Activated B cell treated with CpG ODN at 0.5 μM for 24 hours (primary cell): Measurements from ENCODE around the gene LAMA5. TPM values are rescaled to one million over a fixed set of nuclear protein-coding genes. Genes with fewer than 3 reads are reported as not detected.
A peak's percentile ranks its signal among the peaks of the same experiment; 100 is the strongest.

Experiments used
- ATAC-seq: fragments of 200-7000 bp; cut with Tn5 transposase; one replicate; pipeline ENCODE4 v1.10.0; 2021; ENCODE audit warnings: low read depth, mild to moderate bottlenecking, moderate library complexity
- CTCF ChIA-PET: fragments of 350-600 bp; sonication (Branson Sonifier 250); formaldehyde crosslinking; loops from one replicate; lab custom pipeline; 2021; ENCODE audit warnings: antibody characterized with exemption; lab: Charles Lee
- POLR2A ChIA-PET: fragments of 350-600 bp; sonication (Branson Sonifier 250); formaldehyde crosslinking; loops from one replicate; lab custom pipeline; 2021; ENCODE audit warnings: antibody characterized with exemption; lab: Charles Lee
- DNase-seq: peaks from one replicate; pipeline ENCODE4 v3.0.0; 2022
- H3K27ac Mint-ChIP-seq: one replicate; pipeline ENCODE4 v1.8.0; 2020; ENCODE audit warnings: mixed read lengths
- H3K27me3 Mint-ChIP-seq: one replicate; pipeline ENCODE4 v1.8.0; 2021; ENCODE audit warnings: mixed read lengths
- H3K36me3 Mint-ChIP-seq: one replicate; pipeline ENCODE4 v1.8.0; 2021; ENCODE audit warnings: low read depth, mixed read lengths
- H3K4me1 Mint-ChIP-seq: one replicate; pipeline ENCODE4 v1.8.0; 2021; ENCODE audit warnings: mixed read lengths
- H3K4me3 Mint-ChIP-seq: one replicate; pipeline ENCODE4 v1.8.0; 2020; ENCODE audit warnings: mild to moderate bottlenecking, mixed read lengths
- H3K9me3 Mint-ChIP-seq: one replicate; pipeline ENCODE4 v1.8.0; 2020; ENCODE audit warnings: mixed read lengths
- intact Hi-C: fragments of 100-400 bp; cut with micrococcal nuclease; formaldehyde crosslinking; loops from one replicate; pipeline ENCODE4 v1.15.1; 2024
- total RNA-seq: library from RNA; stranded (reverse); gene quantifications from 2 replicates; pipeline ENCODE4 v1.2.3, GENCODE V29; 2022
- TF ChIP-seq, protein P1 (sequence below): fragments of 200-600 bp; IDR thresholded peaks from one replicate; pipeline ENCODE4 v1.8.0; 2022; ENCODE audit warnings: antibody characterized with exemption, mild to moderate bottlenecking

LAMA5 gene
- total RNA-seq, 1 donor from 2014 or later: 24.8 TPM

DNA sequence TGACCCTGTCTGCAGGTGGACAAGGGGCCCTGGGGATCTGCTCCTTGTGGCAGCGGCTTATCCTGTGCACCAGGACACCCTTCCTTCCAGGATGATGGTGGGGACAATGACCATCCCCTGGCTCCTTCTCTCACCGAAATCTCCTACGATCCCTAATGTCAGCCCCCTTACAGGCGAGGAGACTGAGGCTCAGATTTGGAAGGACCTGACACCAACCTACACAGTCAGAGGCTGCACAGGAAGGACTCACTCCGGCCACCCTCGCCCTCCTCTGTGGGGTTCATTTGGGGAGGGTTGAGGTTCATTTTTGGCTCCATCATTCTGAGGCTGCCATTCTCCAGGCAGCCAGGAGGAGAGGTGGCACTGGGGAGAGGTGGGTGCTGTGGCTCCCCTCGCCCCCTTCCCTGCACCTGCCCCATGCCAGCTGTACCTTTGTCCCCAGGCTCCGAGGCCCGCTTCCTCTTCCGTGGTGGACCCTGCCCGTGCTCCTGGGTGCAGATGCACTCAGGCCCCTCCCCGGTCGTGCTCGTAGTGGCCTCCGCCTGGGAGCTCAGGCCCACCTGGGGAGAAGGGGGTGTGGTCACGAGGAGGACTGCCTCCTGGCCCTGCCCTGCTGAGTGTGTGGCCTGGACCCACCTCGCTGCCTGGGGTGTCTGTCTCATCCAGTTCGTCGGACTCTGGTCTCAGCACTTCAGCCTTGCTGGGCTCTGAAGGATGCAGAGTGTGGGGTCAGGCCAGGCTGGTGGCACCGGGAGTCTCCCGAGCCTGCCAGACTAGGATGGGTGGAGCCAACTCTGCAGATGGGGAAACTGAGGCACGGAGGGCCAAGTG, 45.3 kb upstream of the LAMA5 start:
- ATAC-seq: no peak
- Mint-ChIP-seq H3K9me3 (no peaks in the 10 kb centered on the region), H3K36me3 (no peaks in the 10 kb centered on the region), H3K4me1 (peaks cover 16% of the 10 kb centered on the region), H3K27me3 (no peaks in the 10 kb centered on the region), H3K27ac (no peak overlapping the region), H3K4me3 (no peak overlapping the region)
- CTCF ChIA-PET: no interaction called here
- DNase-seq: no peak
- POLR2A ChIA-PET: no interaction called here
- intact Hi-C loops: no loop called here
- TF ChIP-seq, protein P1, sequence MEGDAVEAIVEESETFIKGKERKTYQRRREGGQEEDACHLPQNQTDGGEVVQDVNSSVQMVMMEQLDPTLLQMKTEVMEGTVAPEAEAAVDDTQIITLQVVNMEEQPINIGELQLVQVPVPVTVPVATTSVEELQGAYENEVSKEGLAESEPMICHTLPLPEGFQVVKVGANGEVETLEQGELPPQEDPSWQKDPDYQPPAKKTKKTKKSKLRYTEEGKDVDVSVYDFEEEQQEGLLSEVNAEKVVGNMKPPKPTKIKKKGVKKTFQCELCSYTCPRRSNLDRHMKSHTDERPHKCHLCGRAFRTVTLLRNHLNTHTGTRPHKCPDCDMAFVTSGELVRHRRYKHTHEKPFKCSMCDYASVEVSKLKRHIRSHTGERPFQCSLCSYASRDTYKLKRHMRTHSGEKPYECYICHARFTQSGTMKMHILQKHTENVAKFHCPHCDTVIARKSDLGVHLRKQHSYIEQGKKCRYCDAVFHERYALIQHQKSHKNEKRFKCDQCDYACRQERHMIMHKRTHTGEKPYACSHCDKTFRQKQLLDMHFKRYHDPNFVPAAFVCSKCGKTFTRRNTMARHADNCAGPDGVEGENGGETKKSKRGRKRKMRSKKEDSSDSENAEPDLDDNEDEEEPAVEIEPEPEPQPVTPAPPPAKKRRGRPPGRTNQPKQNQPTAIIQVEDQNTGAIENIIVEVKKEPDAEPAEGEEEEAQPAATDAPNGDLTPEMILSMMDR: no peak

DNA sequence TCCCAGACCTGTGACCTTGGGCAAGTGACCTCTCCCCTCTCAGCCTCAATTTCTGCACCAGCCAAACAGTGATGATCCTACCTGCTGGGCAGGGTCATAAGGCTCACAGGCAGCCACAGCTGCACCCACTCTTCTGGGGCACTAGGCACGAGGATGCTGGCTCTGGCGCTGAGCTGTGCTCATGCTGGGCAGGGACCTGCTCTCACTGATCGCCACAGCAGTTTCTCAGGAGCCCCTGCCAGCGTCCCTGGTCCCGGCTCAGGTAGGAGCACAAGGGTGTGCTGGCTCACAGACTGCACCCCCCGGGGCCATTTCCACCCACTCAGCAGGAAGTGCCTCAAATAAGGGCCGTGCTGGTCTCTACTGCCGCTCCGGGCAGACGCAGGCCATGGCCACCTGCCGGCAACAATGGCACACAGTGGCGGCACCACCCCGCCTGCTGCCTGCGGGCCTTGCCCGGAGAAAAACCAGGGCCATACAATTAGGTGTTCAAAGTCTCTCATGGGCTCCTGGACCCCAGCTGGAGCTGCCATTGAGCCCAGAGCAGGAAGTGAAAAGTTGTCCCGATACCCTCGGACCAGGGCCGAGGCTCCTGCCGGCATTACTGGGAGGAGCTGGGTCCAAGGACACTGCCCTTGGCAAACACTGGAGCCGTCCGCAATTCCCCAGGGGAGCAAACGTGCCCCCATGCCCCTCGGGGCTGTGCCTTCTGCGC, 44.5 kb upstream of the LAMA5 start:
- Mint-ChIP-seq H3K36me3 (no peaks in the 10 kb centered on the region), H3K27me3 (no peaks in the 10 kb centered on the region), H3K27ac (no peak overlapping the region), H3K4me3 (no peak overlapping the region), H3K9me3 (no peaks in the 10 kb centered on the region), H3K4me1 (peaks cover 16% of the 10 kb centered on the region)
- CTCF ChIA-PET: no interaction called here
- TF ChIP-seq, protein P1: no peak
- no peak for DNase-seq
- intact Hi-C loops: loop anchor here (2.0 kb wide), 1 partner anchor 83 kb away; no protein-coding TSS in a partner anchor
- POLR2A ChIA-PET: no interaction called here
- no peak for ATAC-seq

DNA sequence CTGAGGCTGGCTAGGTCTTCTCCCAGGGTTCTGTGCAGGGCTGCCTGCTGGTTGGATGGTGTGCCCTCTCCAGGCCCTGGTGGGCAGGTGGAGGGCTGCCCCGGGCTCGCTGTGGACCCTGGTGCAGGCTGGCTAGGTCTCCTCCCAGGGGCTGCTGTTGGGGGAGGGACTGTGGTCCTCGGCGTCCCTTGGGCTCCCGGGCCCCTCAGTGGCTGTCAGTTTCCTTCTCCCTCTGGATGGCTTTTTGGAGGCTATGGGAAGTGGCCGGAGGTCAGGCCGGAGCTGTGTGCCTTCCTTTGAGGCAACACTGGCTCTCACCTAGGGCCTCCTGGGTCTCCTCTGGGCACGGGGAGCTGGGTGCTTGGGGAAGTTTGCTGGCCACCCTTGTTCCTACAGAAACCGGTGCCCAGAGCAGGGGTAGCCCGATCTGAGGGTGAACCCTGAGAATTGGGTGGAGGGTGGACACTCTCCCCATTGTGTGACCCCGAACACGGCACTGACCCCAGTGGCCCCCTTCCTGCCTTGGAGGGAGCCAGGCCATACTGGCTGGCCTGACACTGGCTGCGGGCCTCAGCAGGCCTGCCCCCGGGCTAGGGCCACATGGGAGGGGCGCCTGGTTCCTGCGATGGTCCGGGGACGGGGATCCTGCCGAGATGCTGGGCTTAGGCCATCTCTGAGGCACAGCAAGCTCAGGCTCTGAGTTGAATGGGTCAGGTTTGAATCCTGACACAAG, 43.8 kb upstream of the LAMA5 start:
- ChIA-PET POLR2A (interaction anchor here (0.9 kb wide), 1 partner anchor 24 kb away, joined by 3 read pairs; the partner anchor contains the start of gene RPS21), CTCF (interaction anchor here (1.0 to 2.1 kb wide), 3 partner anchors 206 to 383 kb away, joined by 3 to 11 read pairs (median 3); no protein-coding TSS in a partner anchor)
- ATAC-seq: no peak
- no peak for DNase-seq
- Mint-ChIP-seq H3K4me1 (peaks cover 22% of the 10 kb centered on the region), H3K4me3 (no peak overlapping the region), H3K27me3 (no peaks in the 10 kb centered on the region), H3K27ac (no peak overlapping the region), H3K9me3 (no peaks in the 10 kb centered on the region), H3K36me3 (no peaks in the 10 kb centered on the region)
- TF ChIP-seq, protein P1: no peak
- intact Hi-C loops: loop anchor here (1.0 to 2.0 kb wide), 3 partner anchors 84 to 397 kb away; no protein-coding TSS in a partner anchor

DNA sequence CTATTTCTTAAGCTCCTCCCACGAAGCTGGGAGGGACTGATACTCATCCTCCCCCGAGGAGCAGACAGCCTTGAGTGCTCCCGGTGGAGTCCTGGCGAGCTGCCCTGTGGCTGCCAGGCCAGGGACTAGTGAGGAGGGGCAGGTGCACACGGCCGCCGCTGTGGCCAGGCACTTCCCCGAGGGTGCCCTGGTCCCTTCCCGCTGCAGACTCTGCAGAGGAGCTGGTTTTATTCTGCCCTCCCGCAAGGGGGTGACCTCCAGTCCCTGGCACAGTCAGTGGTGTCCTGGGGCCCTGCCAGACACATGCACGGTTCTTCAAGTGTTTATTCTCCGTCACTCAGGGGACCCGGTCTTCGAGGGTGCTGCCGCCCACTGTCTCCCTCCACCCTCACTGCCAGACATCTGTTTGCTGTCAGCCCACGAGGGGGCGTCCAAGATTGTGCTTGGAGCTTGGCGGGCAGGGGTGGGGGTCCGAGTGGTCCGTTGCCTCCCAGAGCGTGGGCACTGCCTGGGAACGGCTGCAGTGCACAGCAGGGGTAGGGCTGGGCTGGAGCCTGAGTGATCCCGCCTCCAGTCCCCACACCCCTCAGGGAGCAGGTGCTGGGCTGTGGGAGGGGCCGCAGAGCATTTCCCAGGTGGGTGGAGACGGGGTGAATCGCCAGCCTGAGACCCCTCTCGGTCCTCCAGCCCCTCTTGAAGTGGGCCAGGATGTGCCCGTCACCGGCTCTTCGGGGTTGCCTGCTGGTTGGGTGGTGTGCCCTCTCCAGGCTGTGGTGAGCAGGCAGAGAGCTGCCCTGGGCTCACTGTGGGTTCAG, 43.0 kb upstream of the LAMA5 start:
- Mint-ChIP-seq H3K27me3 (no peaks in the 10 kb centered on the region), H3K36me3 (no peaks in the 10 kb centered on the region), H3K4me3 (peak overlapping the region; percentile 38), H3K4me1 (peaks cover 29% of the 10 kb centered on the region), H3K9me3 (no peaks in the 10 kb centered on the region), H3K27ac (no peak overlapping the region)
- intact Hi-C loops: loop anchor here (1.0 to 2.0 kb wide), 3 partner anchors 85 to 398 kb away; no protein-coding TSS in a partner anchor
- ChIA-PET POLR2A (interaction anchor here (0.9 kb wide), 2 partner anchors 10 to 23 kb away, joined by 3 read pairs; partner anchors contain the start of gene RPS21), CTCF (interaction anchor here (0.7 to 2.1 kb wide), 5 partner anchors 127 to 384 kb away, joined by 3 to 11 read pairs (median 3); no protein-coding TSS in a partner anchor)
- TF ChIP-seq, protein P1: no peak
- DNase-seq: peak; percentile 40
- no peak for ATAC-seq
